HG02870 (cell line): ENCODE measurements around the gene LMNA.
"Not testable (repeated sequence)": the region's sequence is repeated elsewhere in the genome, so short reads cannot be mapped to it uniquely, and the experiment has no call there.

ENCODE experiments used
- ATAC-seq: cut with Tn5 transposase; IDR thresholded peaks from one replicate; pipeline ENCODE4 v1.9.1; 2021; ENCODE audit warnings: mild to moderate bottlenecking, moderate library complexity; ENCODE audit not compliant: unreplicated experiment

LMNA gene

GRCh38 chr1:156103521-156103947, 11.0 kb upstream of the LMNA start:
- ATAC-seq, result no peak

- no peak for ATAC-seq
These were observed 10.3 kb upstream of the LMNA start for GRCh38 chr1:156104065-156104810.

- no peak for ATAC-seq
These were observed 9.4 kb upstream of the LMNA start for GRCh38 chr1:156104861-156105832.

- ATAC-seq, result no peak
These were observed 7.7 kb upstream of the LMNA start for GRCh38 chr1:156106624-156107488.

GRCh38 chr1:156108057-156108456, 6.5 kb upstream of the LMNA start:
- ATAC-seq, result no peak

GRCh38 chr1:156108664-156109241, 5.8 kb upstream of the LMNA start:
- ATAC-seq, result no peak

- ATAC-seq, result no peak
These were observed 4.3 kb upstream of the LMNA start for GRCh38 chr1:156110252-156110651.

GRCh38 chr1:156111355-156111962, 3.1 kb upstream of the LMNA start:
- ATAC-seq, result no peak

- ATAC-seq, result no peak
These were observed 2.0 kb upstream of the LMNA start for GRCh38 chr1:156112276-156113137.

- no peak for ATAC-seq
These were observed 1.1 kb upstream of the LMNA start for GRCh38 chr1:156113282-156113950.

- ATAC-seq, result peak; percentile 7
These were observed 505 bp downstream of the LMNA start for GRCh38 chr1:156114919-156115513.

- ATAC-seq, result no peak
These were observed 1.2 kb downstream of the LMNA start for GRCh38 chr1:156115514-156116374.

- ATAC-seq, result not testable (repeated sequence)
These were observed 2.2 kb downstream of the LMNA start for GRCh38 chr1:156116731-156117130.

GRCh38 chr1:156117414-156118176, 3.1 kb downstream of the LMNA start:
- ATAC-seq, result no peak

- ATAC-seq, result no peak
These were observed 3.8 kb downstream of the LMNA start for GRCh38 chr1:156118177-156118868.
